Measurements from ENCODE around the gene ST6GALNAC5. TPM values are rescaled to one million over a fixed set of nuclear protein-coding genes. Genes with fewer than 3 reads are reported as not detected.

ST6GALNAC5 gene
- total RNA-seq, 1 donor from 2014 or later = 32.9 TPM

DNA sequence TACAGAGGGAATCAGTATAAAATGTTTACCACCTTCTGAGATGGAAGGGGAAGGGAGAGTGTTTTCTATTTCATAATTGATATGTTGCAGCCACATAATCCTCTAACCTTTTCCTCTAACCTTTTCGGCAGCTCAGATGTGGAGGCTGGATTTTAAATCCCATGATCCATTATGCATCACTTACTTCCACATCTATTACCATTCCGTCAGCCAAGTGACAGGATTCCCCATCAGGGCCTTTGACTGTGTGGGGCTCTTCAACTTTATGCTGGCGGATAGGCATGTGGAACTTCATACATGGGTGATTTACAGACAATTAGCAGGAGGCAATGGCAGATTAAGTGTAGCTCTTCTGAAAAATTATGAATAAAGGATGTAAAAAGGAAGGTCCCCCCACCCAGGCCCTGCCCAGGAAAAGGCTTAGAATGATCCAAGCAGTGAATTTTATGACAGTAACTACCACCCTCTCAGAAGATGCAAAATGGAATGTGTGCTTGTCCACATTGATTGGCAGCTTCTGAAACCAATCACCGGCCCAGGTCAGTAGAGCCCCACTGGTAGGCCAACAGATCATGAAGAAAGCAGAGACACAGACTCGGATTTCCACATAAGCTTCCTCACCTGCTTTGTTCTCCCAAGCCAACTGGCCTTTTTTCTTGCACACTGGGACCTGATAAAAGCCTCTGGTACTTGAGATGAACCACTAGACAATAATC is 147.0 kb downstream of the ST6GALNAC5 start:
- TF ChIP-seq, protein P1, sequence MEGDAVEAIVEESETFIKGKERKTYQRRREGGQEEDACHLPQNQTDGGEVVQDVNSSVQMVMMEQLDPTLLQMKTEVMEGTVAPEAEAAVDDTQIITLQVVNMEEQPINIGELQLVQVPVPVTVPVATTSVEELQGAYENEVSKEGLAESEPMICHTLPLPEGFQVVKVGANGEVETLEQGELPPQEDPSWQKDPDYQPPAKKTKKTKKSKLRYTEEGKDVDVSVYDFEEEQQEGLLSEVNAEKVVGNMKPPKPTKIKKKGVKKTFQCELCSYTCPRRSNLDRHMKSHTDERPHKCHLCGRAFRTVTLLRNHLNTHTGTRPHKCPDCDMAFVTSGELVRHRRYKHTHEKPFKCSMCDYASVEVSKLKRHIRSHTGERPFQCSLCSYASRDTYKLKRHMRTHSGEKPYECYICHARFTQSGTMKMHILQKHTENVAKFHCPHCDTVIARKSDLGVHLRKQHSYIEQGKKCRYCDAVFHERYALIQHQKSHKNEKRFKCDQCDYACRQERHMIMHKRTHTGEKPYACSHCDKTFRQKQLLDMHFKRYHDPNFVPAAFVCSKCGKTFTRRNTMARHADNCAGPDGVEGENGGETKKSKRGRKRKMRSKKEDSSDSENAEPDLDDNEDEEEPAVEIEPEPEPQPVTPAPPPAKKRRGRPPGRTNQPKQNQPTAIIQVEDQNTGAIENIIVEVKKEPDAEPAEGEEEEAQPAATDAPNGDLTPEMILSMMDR (IDR thresholded peaks at IDR 0.05) = no peak
- H3K27me3 ChIP-seq = no peaks in the 10 kb centered on the region
- H3K27ac ChIP-seq = no peak overlapping the region
- no peak for DNase-seq (ENCODE audit: low spot score in 2 of 2)
- no peaks in the 10 kb centered on the region for H3K36me3 ChIP-seq
- intact Hi-C loops (cut with DNase I) = no loop called here
- H3K4me1 ChIP-seq = no peaks in the 10 kb centered on the region
- H3K9me3 ChIP-seq = no peaks in the 10 kb centered on the region
- H3K4me3 ChIP-seq = no peak overlapping the region

DNA sequence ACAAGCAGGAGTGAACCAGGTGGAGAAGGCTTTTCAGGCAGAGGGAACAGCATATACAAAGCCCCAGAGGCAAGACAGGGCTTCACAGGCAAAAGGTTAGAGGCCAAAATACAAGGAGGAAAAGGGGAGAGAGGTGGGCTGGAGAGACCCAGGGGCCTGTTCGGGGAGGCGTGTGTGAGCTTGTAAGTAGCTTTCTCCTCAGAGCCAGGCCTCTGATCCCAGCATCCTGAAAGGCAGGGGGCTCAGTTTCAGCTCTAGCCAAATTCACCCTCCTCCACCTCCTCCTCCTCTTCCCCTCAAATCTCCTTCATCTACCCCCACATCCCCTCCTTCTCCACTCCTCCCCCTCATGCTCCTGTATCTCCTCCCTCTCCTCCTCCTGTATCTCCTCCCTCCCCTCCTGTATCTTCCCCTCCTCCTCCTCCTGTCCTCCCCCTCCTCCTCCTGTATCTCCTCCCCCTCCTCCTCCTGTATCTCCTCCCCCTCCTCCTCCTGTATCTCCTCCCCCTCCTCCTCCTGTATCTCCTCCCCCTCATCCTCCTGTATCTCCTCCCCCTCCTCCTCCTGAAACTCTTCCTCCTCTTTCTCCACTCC is 148.6 kb downstream of the ST6GALNAC5 start:
- no peaks in the 10 kb centered on the region for H3K9me3 ChIP-seq
- intact Hi-C loops (cut with DNase I) = no loop called here
- no peaks in the 10 kb centered on the region for H3K36me3 ChIP-seq
- H3K27me3 ChIP-seq = no peaks in the 10 kb centered on the region
- no peak overlapping the region for H3K27ac ChIP-seq
- DNase-seq (ENCODE audit: low spot score in 2 of 2) = no peak
- H3K4me3 ChIP-seq = no peak overlapping the region
- TF ChIP-seq, protein P1 (IDR thresholded peaks at IDR 0.05) = no peak
- no peaks in the 10 kb centered on the region for H3K4me1 ChIP-seq

DNA sequence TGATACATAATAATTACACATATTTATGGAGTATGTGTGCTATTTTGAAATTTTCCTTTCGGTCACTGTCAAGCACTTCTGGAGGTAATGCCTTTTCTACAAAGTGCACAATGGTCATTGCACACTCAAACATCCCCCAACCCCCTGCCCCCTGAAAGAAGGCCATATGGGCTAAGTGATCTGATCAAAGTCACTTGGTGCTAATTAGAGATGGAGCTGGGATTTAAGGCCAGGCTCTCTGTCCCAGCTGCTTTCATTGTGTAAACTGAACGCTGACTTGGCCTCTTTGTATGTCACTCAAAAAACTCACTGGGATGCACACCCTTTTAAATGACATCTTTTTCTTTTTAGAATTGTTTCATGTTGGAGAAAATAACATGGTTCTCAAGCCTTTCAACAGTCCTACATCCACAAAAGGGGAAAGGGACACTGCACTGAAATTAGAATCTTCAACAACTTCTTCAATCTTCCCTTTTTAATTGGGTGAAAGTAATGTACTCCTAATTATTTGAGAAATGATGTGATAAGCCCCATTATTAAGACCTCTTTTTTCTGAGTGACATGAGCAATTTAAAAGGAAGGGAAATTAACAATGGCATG is 149.2 kb downstream of the ST6GALNAC5 start:
- intact Hi-C loops (cut with DNase I) = no loop called here
- H3K36me3 ChIP-seq = no peaks in the 10 kb centered on the region
- TF ChIP-seq, protein P1 (IDR thresholded peaks at IDR 0.05) = no peak
- no peak for DNase-seq (ENCODE audit: low spot score in 2 of 2)
- H3K9me3 ChIP-seq = no peaks in the 10 kb centered on the region
- H3K27ac ChIP-seq = no peak overlapping the region
- H3K4me1 ChIP-seq = no peaks in the 10 kb centered on the region
- H3K27me3 ChIP-seq = no peaks in the 10 kb centered on the region
- no peak overlapping the region for H3K4me3 ChIP-seq

DNA sequence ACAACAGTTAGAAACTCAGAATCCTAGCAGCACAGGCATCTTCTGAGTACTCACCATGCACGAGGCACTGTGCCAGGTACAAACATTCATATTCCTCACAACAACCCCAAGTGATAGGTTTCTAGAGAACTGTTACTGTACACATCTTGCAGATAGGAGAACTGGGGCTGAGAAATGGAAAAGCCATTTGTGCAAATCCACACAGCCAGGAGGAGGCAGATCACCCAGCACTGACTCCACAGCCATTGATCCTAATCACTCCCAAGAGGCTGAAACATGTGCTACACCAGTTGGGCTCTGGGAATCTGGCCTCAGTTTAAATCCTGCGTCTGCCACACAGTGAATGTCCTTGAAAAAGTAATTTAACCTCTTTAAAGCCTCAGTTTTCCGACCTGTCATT is 151.0 kb downstream of the ST6GALNAC5 start:
- Histone ChIP-seq H3K27me3 (no peaks in the 10 kb centered on the region), H3K27ac (no peak overlapping the region), H3K4me1 (no peaks in the 10 kb centered on the region), H3K4me3 (no peak overlapping the region), H3K9me3 (no peaks in the 10 kb centered on the region), H3K36me3 (no peaks in the 10 kb centered on the region)
- intact Hi-C loops (cut with DNase I) = no loop called here
- DNase-seq (ENCODE audit: low spot score in 2 of 2) = no peak
- TF ChIP-seq, protein P1 (IDR thresholded peaks at IDR 0.05) = no peak

DNA sequence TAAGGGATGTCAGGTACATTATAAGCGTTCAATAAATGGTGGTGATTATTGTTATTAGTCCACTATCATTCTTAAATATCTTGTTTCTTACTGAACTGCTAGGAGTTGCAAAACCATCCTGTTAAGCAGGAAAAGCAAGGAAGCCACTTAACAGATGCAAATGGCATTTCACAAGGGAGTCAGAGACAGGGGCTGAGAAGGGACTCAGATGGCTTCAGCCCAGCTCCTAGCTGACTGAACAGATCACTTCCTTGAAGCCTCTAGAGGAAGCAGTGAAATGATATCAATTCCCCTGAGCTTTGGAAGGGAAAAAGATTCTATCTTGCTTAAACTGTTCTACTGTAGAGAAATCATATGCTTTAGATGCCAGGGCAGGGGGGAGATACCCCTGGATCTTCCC is 151.5 kb downstream of the ST6GALNAC5 start:
- H3K36me3 ChIP-seq = no peaks in the 10 kb centered on the region
- H3K4me1 ChIP-seq = no peaks in the 10 kb centered on the region
- H3K27me3 ChIP-seq = no peaks in the 10 kb centered on the region
- TF ChIP-seq, protein P1 (IDR thresholded peaks at IDR 0.05) = no peak
- no peak for DNase-seq (ENCODE audit: low spot score in 2 of 2)
- no peak overlapping the region for H3K27ac ChIP-seq
- no peaks in the 10 kb centered on the region for H3K9me3 ChIP-seq
- intact Hi-C loops (cut with DNase I) = no loop called here
- H3K4me3 ChIP-seq = no peak overlapping the region
